GM12878 (cell line): ENCODE measurements around the gene GRK5. TPM values are rescaled to one million over a fixed set of nuclear protein-coding genes. Genes with fewer than 3 reads are reported as not detected.

Source experiments
- ATAC-seq: fragments of 200-7000 bp; cut with Tn5 transposase; 3 replicates; pipeline ENCODE4 v1.9.1; 2020; ENCODE audit warnings: mild to moderate bottlenecking, moderate library complexity
- BruUV-seq: library from RNA; stranded (reverse); fragments of 400-500 nt; replicated peaks from 2 replicates; lab custom pipeline; 2021; lab: Mats Ljungman, UMichigan
- CTCF ChIA-PET: fragments of 300-600 bp; sonication (Branson Sonifier 250); formaldehyde crosslinking; extraction: SDS; loops from one replicate; lab custom pipeline; 2021; ENCODE audit warnings: inconsistent platforms; lab: Yijun Ruan, JAX
- POLR2A ChIA-PET: fragments of 350-600 bp; formaldehyde crosslinking; extraction: SDS; loops from one replicate; lab custom pipeline; 2021; ENCODE audit warnings: inconsistent platforms; lab: Charles Lee
- RAD21 ChIA-PET: fragments of 300-600 bp; sonication (Branson Sonifier 250); formaldehyde crosslinking; loops from one replicate; lab custom pipeline; 2023; ENCODE audit warnings: antibody characterized with exemption; ENCODE audit not compliant: unreplicated experiment; lab: Charles Lee
- SMC1A ChIA-PET: fragments of 300-600 bp; sonication (Branson Sonifier 250); formaldehyde crosslinking; loops from one replicate; lab custom pipeline; 2023; ENCODE audit not compliant: unreplicated experiment, uncharacterized antibody; lab: Charles Lee
- DNase-seq: peaks from one replicate; pipeline ENCODE4 v3.0.0-alpha.2; 2011; ENCODE audit warnings: low read depth, low spot score
- FAIRE-seq: peaks from 3 replicates; lab custom pipeline; 2011; peaks lifted over from hg19 to GRCh38; lab: Jason Lieb, UNC
- H2AFZ ChIP-seq: 2 replicates; pipeline ENCODE4 v1.6.0; 2011; ENCODE audit warnings: low read depth, low read length, control low read depth; ENCODE audit not compliant: control insufficient read depth
- H3K27ac ChIP-seq: 2 replicates; pipeline ENCODE4 v1.5.1; 2011; ENCODE audit warnings: control low read depth; ENCODE audit not compliant: control insufficient read depth, insufficient read depth
- H3K27me3 ChIP-seq, 2 experiments: replicated peaks in 1 of 2; 2 replicates each; pipeline versions ENCODE4 v1.6.0 to v1.6.1; 2011; ENCODE audit warnings: low read length in 1 of 2; ENCODE audit not compliant: control insufficient read depth in 2 of 2, insufficient read depth in 2 of 2
- H3K36me3 ChIP-seq, 2 experiments: 2 replicates each; pipeline ENCODE4 v1.5.1; 2011; ENCODE audit warnings: low read length in 1 of 2; ENCODE audit not compliant: control insufficient read depth in 2 of 2, insufficient read depth in 2 of 2
- H3K4me1 ChIP-seq: 2 replicates; pipeline ENCODE4 v1.6.1; 2011; ENCODE audit warnings: mild to moderate bottlenecking, low read length, moderate library complexity, mixed read lengths; ENCODE audit not compliant: control insufficient read depth, insufficient read depth
- H3K4me2 ChIP-seq: 2 replicates; pipeline ENCODE4 v1.6.0; 2011; ENCODE audit warnings: control low read depth; ENCODE audit not compliant: control insufficient read depth, insufficient read depth
- H3K4me3 ChIP-seq: fragments of 200-600 bp; sonication (generic); 2 replicates; pipeline ENCODE4 v1.5.1; 2016
- H3K79me2 ChIP-seq: 2 replicates; pipeline ENCODE4 v1.6.0; 2011; ENCODE audit warnings: low read length; ENCODE audit not compliant: control insufficient read depth, insufficient read depth
- H3K9ac ChIP-seq: 2 replicates; pipeline ENCODE4 v1.8.0; 2011; ENCODE audit warnings: low read length, control low read depth, mixed read lengths; ENCODE audit not compliant: control insufficient read depth, insufficient read depth
- H3K9me3 ChIP-seq: replicated peaks from 3 replicates; pipeline ENCODE4 v1.5.1; 2011; ENCODE audit warnings: mild to moderate bottlenecking, low read length; ENCODE audit not compliant: control insufficient read depth, insufficient read depth
- H4K20me1 ChIP-seq: 2 replicates; pipeline ENCODE4 v1.6.0; 2011; ENCODE audit not compliant: control insufficient read depth, insufficient read depth
- BACH1 ChIP-seq: fragments of 450-650 bp; IDR thresholded peaks from 2 replicates; pipeline ENCODE4 v1.6.1; 2017; ENCODE audit warnings: mild to moderate bottlenecking, borderline replicate concordance
- BCL3 ChIP-seq: IDR thresholded peaks from 2 replicates; pipeline ENCODE4 v1.6.1; 2011; ENCODE audit warnings: borderline replicate concordance, low read depth, mild to moderate bottlenecking, moderate library complexity, low read length; ENCODE audit not compliant: insufficient read depth, poor library complexity, severe bottlenecking
- BMI1 ChIP-seq: fragments of 450-650 bp; IDR thresholded peaks from 2 replicates; pipeline ENCODE4 v1.6.1; 2016; ENCODE audit warnings: mild to moderate bottlenecking, moderate library complexity, borderline replicate concordance
- CBFB ChIP-seq: IDR thresholded peaks from 2 replicates; pipeline ENCODE4 v1.6.1; 2016; ENCODE audit warnings: antibody characterized with exemption, low read depth
- CBX5 ChIP-seq: sonication (generic); IDR thresholded peaks from 2 replicates; pipeline ENCODE4 v1.6.1; 2016; ENCODE audit warnings: low read depth, moderate library complexity, mild to moderate bottlenecking, inconsistent platforms
- CHD4 ChIP-seq: fragments of 200-600 bp; sonication (generic); IDR thresholded peaks from 2 replicates; pipeline ENCODE4 v1.6.1; 2016; ENCODE audit warnings: mild to moderate bottlenecking
- IKZF1 ChIP-seq: fragments of 450-650 bp; conservative IDR thresholded peaks from 2 replicates; pipeline ENCODE4 v1.6.1; 2017; ENCODE audit warnings: antibody characterized with exemption, mild to moderate bottlenecking
- PML ChIP-seq: IDR thresholded peaks from 2 replicates; pipeline ENCODE4 v1.6.1; 2012; ENCODE audit warnings: low read length, inconsistent platforms
- SIX5 ChIP-seq: IDR thresholded peaks from 2 replicates; pipeline ENCODE4 v1.6.1; 2011; ENCODE audit warnings: mild to moderate bottlenecking, low read depth, low read length, moderate library complexity; ENCODE audit not compliant: severe bottlenecking
- SKIL ChIP-seq: fragments of 450-650 bp; IDR thresholded peaks from 2 replicates; pipeline ENCODE4 v1.6.1; 2017; ENCODE audit warnings: mild to moderate bottlenecking, low read depth, inconsistent platforms; ENCODE audit not compliant: poor library complexity, severe bottlenecking
- SUZ12 ChIP-seq: fragments of 200-600 bp; sonication (generic); IDR thresholded peaks from one replicate; pipeline ENCODE4 v1.6.1; 2018; ENCODE audit warnings: antibody characterized with exemption, mild to moderate bottlenecking; ENCODE audit not compliant: unreplicated experiment
- YY1 ChIP-seq: IDR thresholded peaks from 2 replicates; pipeline ENCODE4 v1.6.1; 2011; ENCODE audit warnings: low read depth, mild to moderate bottlenecking, low read length
- ZBED1 ChIP-seq: IDR thresholded peaks from 2 replicates; pipeline ENCODE4 v1.6.1; 2016; ENCODE audit warnings: borderline replicate concordance
- ZBTB33 ChIP-seq: fragments of 450-650 bp; IDR thresholded peaks from 2 replicates; pipeline ENCODE4 v1.6.1; 2017; ENCODE audit warnings: mild to moderate bottlenecking
- WGBS: methylation state at CpG from one replicate; pipeline ENCODE4 v1.1.6; 2016; ENCODE audit warnings: low lambda C conversion rate; ENCODE audit not compliant: insufficient replicate concordance, insufficient coverage; ENCODE audit errors: missing lambda C conversion rate; 5-methylcytosine and 5-hydroxymethylcytosine counted together
- in situ Hi-C: fragments of 300-500 bp; cut with MboI; formaldehyde crosslinking; loops from 9 replicates; pipeline ENCODE4 v1.14.3; 2018; ENCODE audit warnings: mixed read lengths
- intact Hi-C: fragments of 100-400 bp; cut with micrococcal nuclease; formaldehyde crosslinking; loops from one replicate; pipeline ENCODE4 v1.14.2; 2022; ENCODE audit not compliant: unreplicated experiment
- polyA plus RNA-seq, 11 experiments: library from polyadenylated mRNA; depleted of rRNA in 4 of 11; unstranded in 6 of 11; stranded (reverse) in 5 of 11; fragments of >200 nt; fragmentation: Nextera tagmentation in 4 of 11; fragmentation: Illumina TruSeq in 1 of 11; extraction: Ambion mirVana in 4 of 11; extraction: Trizol in 1 of 11; gene quantifications; 1 replicate in 1 of 11; 2 replicates in 10 of 11; pipeline versions ENCODE4 v1.2.1 to v1.2.3, GENCODE V29; 2011 to 2016; ENCODE audit warnings: inconsistent platforms in 2 of 11, missing spikeins in 2 of 11, low read depth in 1 of 11
- total RNA-seq, 4 experiments: library from RNA; depleted of rRNA in 3 of 4; stranded (reverse); fragments of >200 nt in 3 of 4; fragmentation: Illumina TruSeq in 1 of 4; extraction: Trizol in 1 of 4; gene quantifications; 2 replicates each; pipeline versions ENCODE4 v1.2.1 to v1.2.3, GENCODE V29; 2013 to 2021

The GRK5 gene
- total and polyA plus RNA-seq, 10 of the 15 experiments (the other 5 are each of a cell fraction or from before 2014, with no cell fraction given): 0.11 to 22.1 (median 10.0) TPM

- ChIA-PET SMC1A (interaction anchor here (0.7 kb wide), 1 partner anchor 37 kb away, joined by 3 read pairs; no protein-coding TSS in a partner anchor), RAD21 (interaction anchor here (2.0 kb wide), 1 partner anchor 234 kb away, joined by 7 read pairs; the partner anchor contains the start of gene GRK5)
- no peaks in the 10 kb centered on the region; the same call in 2 of the 3 replicates for H3K9me3 ChIP-seq
- FAIRE-seq (no peak), DNase-seq (no peak), ATAC-seq (no peak)
- no peaks in the 10 kb centered on the region for H3K27me3 ChIP-seq
- no peak overlapping the region for H3K4me2 ChIP-seq
- H2AFZ ChIP-seq: no peak overlapping the region
- in situ Hi-C loops: no loop called here
- 90% methylated on average over 18 of the region's 18 CpGs for WGBS
- H3K79me2 ChIP-seq: no peaks in the 10 kb centered on the region
- peaks cover 0 to 9% of the 10 kb centered on the region in 2 experiments; a peak in 2 of 4 replicates for H3K36me3 ChIP-seq
- no peaks in the 10 kb centered on the region for H4K20me1 ChIP-seq
- no peak overlapping the region for H3K4me3 ChIP-seq
- H3K27ac ChIP-seq: no peak overlapping the region
- no peak overlapping the region for H3K9ac ChIP-seq
- no peak for TF ChIP-seq SKIL
- no peak for TF ChIP-seq SIX5
- no peak for TF ChIP-seq CBX5
- TF ChIP-seq ZBTB33: no peak
- TF ChIP-seq BACH1: no peak
- no peak for TF ChIP-seq IKZF1
- no peak for TF ChIP-seq CBFB
- no peak for TF ChIP-seq BCL3
- no peak for TF ChIP-seq SUZ12
- no peak for TF ChIP-seq YY1
- no peak for TF ChIP-seq CHD4
- TF ChIP-seq BMI1: no peak
- TF ChIP-seq PML: no peak
- TF ChIP-seq ZBED1: no peak
- TF ChIP-seq, all 136 proteins: peak for 0
- H3K4me1 ChIP-seq: peaks cover 9% of the 10 kb centered on the region
- no TSS peak for BruUV-seq
- POLR2A ChIA-PET: interaction anchor here (0.6 kb wide), 1 partner anchor 198 kb away, joined by 3 read pairs; no protein-coding TSS in a partner anchor
- intact Hi-C loops: no loop called here
- CTCF ChIA-PET: interaction anchor here (0.6 to 6.5 kb wide), 4 partner anchors 48 to 241 kb away, joined by 3 to 89 read pairs (median 8); no protein-coding TSS in a partner anchor
These were observed 233.9 kb downstream of the GRK5 start for GRCh38 chr10:119441151-119441821.
